Vagina (tissue), 2 donors: ENCODE data around the gene ANO10.

Source experiments
- CTCF ChIP-seq, 3 experiments: fragments of 450-650 bp in 2 of 3; fragments of 200-600 bp in 1 of 3; sonication (generic) in 1 of 3; IDR thresholded peaks; one replicate each; pipeline ENCODE4 v1.5.1; 2017 to 2019; ENCODE audit warnings: antibody characterized with exemption in 3 of 3, mild to moderate bottlenecking in 2 of 3, moderate library complexity in 2 of 3
- POLR2A ChIP-seq, 2 donors: fragments of 450-650 bp; IDR thresholded peaks; one replicate each; pipeline ENCODE4 v1.6.1; 2017; ENCODE audit warnings: antibody characterized with exemption in 2 of 2, mild to moderate bottlenecking in 2 of 2, moderate library complexity in 2 of 2

DNA sequence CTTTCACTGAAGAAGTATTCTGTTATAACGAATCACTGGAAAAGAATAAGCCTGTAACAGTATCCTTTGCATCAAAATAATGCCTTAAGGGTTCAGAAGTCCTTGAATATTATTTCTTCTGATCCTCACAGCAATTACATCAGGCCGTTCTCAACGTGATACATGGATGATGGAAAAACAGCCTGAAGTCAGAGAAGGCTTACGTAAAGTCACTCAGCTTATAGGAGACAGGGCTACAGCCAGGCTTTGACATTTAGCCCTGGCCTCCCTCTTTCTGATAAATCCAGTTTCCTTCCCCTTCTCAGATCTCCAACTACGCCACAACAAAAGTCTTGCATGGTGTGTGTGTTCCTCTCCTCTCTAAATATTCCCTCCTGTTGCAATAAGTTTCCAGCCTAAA, 131.9 kb downstream of the ANO10 start:
- TF ChIP-seq CTCF (IDR thresholded peaks at IDR 0.05), result no peak
- TF ChIP-seq POLR2A (IDR thresholded peaks at IDR 0.05), result no peak
